Panc1 (cell line): ENCODE results near the gene NADK2. TPM values are rescaled to one million over a fixed set of nuclear protein-coding genes. Genes with fewer than 3 reads are reported as not detected.

ENCODE experiments used
- ATAC-seq: fragments of 200-7000 bp; cut with Tn5 transposase; 2 replicates; pipeline ENCODE4 v1.9.1; 2020; ENCODE audit warnings: mild to moderate bottlenecking, moderate library complexity
- BruUV-seq: library from RNA; stranded (reverse); fragments of 400-500 nt; replicated peaks from 2 replicates; lab custom pipeline; 2021; lab: Mats Ljungman, UMichigan
- CTCF ChIA-PET: fragments of 300-600 bp; sonication (Branson Sonifier 250); formaldehyde crosslinking; loops from one replicate; lab custom pipeline; 2022; ENCODE audit warnings: antibody characterized with exemption; lab: Charles Lee
- POLR2A ChIA-PET: fragments of 300-600 bp; sonication (Branson Sonifier 250); formaldehyde crosslinking; loops from one replicate; lab custom pipeline; 2022; ENCODE audit warnings: antibody characterized with exemption; lab: Charles Lee
- DNase-seq: peaks from one replicate; pipeline ENCODE4 v3.0.0-alpha.2; 2010; ENCODE audit warnings: low read depth, low spot score
- H3K27ac ChIP-seq: 2 replicates; pipeline ENCODE4 v1.5.1; 2011; ENCODE audit warnings: mild to moderate bottlenecking, low read length, inconsistent platforms
- H3K27me3 ChIP-seq: fragments of 200-500 bp; sonication (Bioruptor generic); 2 replicates; pipeline ENCODE4 v1.6.0; 2014; ENCODE audit warnings: low read length, inconsistent platforms; ENCODE audit not compliant: control insufficient read depth, insufficient read depth
- H3K36me3 ChIP-seq: fragments of 200-500 bp; sonication (Bioruptor generic); 2 replicates; pipeline ENCODE4 v1.5.1; 2014; ENCODE audit warnings: inconsistent platforms, mild to moderate bottlenecking, low read length, moderate library complexity; ENCODE audit not compliant: control insufficient read depth, insufficient read depth
- H3K4me1 ChIP-seq: 2 replicates; pipeline ENCODE4 v1.5.1; 2011; ENCODE audit warnings: inconsistent platforms, mild to moderate bottlenecking, low read length, moderate library complexity; ENCODE audit not compliant: control insufficient read depth, insufficient read depth
- H3K4me3 ChIP-seq, 2 experiments: 2 replicates each; pipeline ENCODE4 v1.5.1; 2011 to 2012; ENCODE audit warnings: low read depth in 2 of 2, low read length in 2 of 2, mild to moderate bottlenecking in 2 of 2, inconsistent platforms in 1 of 2, moderate library complexity in 1 of 2
- H3K9me3 ChIP-seq: fragments of 200-500 bp; sonication (Bioruptor generic); 2 replicates; pipeline ENCODE4 v1.5.1; 2014; ENCODE audit warnings: low read depth, mild to moderate bottlenecking, inconsistent platforms, low read length, moderate library complexity; ENCODE audit not compliant: control insufficient read depth, insufficient read depth
- CTCF ChIP-seq: fragments of 450-650 bp; IDR thresholded peaks from 2 replicates; pipeline ENCODE4 v1.5.1; 2017; ENCODE audit warnings: mild to moderate bottlenecking
- POLR2AphosphoS5 ChIP-seq: IDR thresholded peaks from 2 replicates; pipeline ENCODE4 v1.6.1; 2012; ENCODE audit warnings: mild to moderate bottlenecking, low read depth, low read length, moderate library complexity
- REST ChIP-seq, 2 experiments: IDR thresholded peaks; 2 replicates each; pipeline ENCODE4 v1.6.1; 2011 to 2012; ENCODE audit warnings: low read depth in 2 of 2, control low read depth in 1 of 2, low read length in 1 of 2, mild to moderate bottlenecking in 1 of 2, moderate library complexity in 1 of 2; ENCODE audit not compliant: insufficient read depth in 1 of 2
- SIN3A ChIP-seq: IDR thresholded peaks from 2 replicates; pipeline ENCODE4 v1.6.1; 2012; ENCODE audit warnings: low read depth, mild to moderate bottlenecking, low read length, moderate library complexity, borderline replicate concordance; ENCODE audit not compliant: insufficient read depth
- TCF7L2 ChIP-seq: IDR thresholded peaks from 2 replicates; pipeline ENCODE4 v1.6.1; 2011; ENCODE audit warnings: mild to moderate bottlenecking, low read depth, low read length, inconsistent platforms
- in situ Hi-C: cut with HindIII; loops from 2 replicates; pipeline ENCODE4 v1.10.0; 2016; ENCODE audit warnings: low sequenced_read_pairs, low pct_unique_long_range_greater_than_20kb
- intact Hi-C: fragments of 100-400 bp; cut with micrococcal nuclease; formaldehyde crosslinking; loops from one replicate; pipeline ENCODE4 v1.10.0; 2022; ENCODE audit not compliant: unreplicated experiment
- total RNA-seq: library from RNA; stranded (reverse); gene quantifications from one replicate; pipeline ENCODE4 v1.2.1, GENCODE V29; 2021; ENCODE audit not compliant: unreplicated experiment

The NADK2 gene
- total RNA-seq, 1 experiment from 2014 or later, result 22.5 TPM

- POLR2A ChIA-PET, result interaction anchor here (0.6 kb wide), 1 partner anchor 10 kb away, joined by 3 read pairs; no protein-coding TSS in a partner anchor
- Histone ChIP-seq H3K4me3 (no peak overlapping the region), H3K27me3 (no peaks in the 10 kb centered on the region), H3K9me3 (no peaks in the 10 kb centered on the region), H3K27ac (no peak overlapping the region), H3K4me1 (no peaks in the 10 kb centered on the region), H3K36me3 (no peaks in the 10 kb centered on the region)
- DNase-seq (no peak), ATAC-seq (no peak)
- intact Hi-C loops (no loop called here), in situ Hi-C loops (no loop called here)
- no TSS peak for BruUV-seq
- TF ChIP-seq CTCF (no peak), REST (IDR thresholded peaks at IDR 0.05; ENCODE audit: insufficient read depth in 1 of 2, low read depth in 2 of 2, low read length in 1 of 2) (no peak), TCF7L2 (no peak), SIN3A (no peak)
- CTCF ChIA-PET, result no interaction called here
Observed at GRCh38 chr5:36230151-36230790, 11.5 kb downstream of the NADK2 start.

DNA sequence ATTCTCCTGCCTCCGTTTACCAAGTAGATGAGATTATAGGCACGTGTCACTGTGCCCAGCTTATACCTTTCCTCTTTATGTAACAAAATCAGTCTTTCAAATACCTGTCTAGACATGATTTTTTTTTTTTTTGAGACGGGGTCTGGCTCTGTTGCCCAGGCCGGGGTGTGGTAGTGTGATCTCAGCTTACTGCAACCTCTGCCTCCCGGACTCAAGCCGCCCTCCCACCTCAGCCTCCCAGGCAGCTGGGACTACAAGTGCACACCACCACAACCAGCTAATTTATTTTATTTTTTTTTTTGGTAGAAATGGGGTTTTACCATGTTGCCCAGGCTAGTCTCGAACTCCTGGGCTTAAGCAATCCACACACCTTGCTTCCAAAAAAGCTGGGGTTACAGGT is 13.2 kb downstream of the NADK2 start:
- no peaks in the 10 kb centered on the region for H3K9me3 ChIP-seq
- ATAC-seq, result no peak
- in situ Hi-C loops, result no loop called here
- ChIA-PET CTCF (interaction anchor here (0.7 kb wide), 1 partner anchor 49 kb away, joined by 4 read pairs; no protein-coding TSS in a partner anchor), POLR2A (no interaction called here)
- no peak for DNase-seq
- TF ChIP-seq POLR2AphosphoS5, result no peak
- TF ChIP-seq TCF7L2, result no peak
- TF ChIP-seq REST (IDR thresholded peaks at IDR 0.05; ENCODE audit: insufficient read depth in 1 of 2, low read depth in 2 of 2, low read length in 1 of 2), result no peak
- no peak for TF ChIP-seq SIN3A
- TF ChIP-seq CTCF, result no peak
- no TSS peak for BruUV-seq
- H3K27me3 ChIP-seq, result no peaks in the 10 kb centered on the region
- H3K4me1 ChIP-seq, result no peaks in the 10 kb centered on the region
- H3K36me3 ChIP-seq, result no peaks in the 10 kb centered on the region
- H3K27ac ChIP-seq, result no peak overlapping the region
- no peak overlapping the region for H3K4me3 ChIP-seq
- intact Hi-C loops, result no loop called here
